ENCODE measurements around the gene PCDHB7.
"Not testable (repeated sequence)": the region's sequence is repeated elsewhere in the genome, so short reads cannot be mapped to it uniquely, and the experiment has no call there.

DNA sequence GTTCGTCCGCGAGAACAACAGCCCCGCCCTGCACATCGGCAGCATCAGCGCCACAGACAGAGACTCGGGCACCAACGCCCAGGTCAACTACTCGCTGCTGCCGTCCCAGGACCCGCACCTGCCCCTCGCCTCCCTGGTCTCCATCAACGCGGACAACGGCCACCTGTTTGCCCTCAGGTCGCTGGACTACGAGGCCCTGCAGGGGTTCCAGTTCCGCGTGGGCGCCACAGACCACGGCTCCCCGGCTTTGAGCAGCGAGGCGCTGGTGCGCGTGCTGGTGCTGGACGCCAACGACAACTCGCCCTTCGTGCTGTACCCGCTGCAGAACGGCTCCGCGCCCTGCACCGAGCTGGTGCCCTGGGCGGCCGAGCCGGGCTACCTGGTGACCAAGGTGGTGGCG, 37.8 kb downstream of the PCDHB7 start:
- TF ChIP-seq, protein P1, sequence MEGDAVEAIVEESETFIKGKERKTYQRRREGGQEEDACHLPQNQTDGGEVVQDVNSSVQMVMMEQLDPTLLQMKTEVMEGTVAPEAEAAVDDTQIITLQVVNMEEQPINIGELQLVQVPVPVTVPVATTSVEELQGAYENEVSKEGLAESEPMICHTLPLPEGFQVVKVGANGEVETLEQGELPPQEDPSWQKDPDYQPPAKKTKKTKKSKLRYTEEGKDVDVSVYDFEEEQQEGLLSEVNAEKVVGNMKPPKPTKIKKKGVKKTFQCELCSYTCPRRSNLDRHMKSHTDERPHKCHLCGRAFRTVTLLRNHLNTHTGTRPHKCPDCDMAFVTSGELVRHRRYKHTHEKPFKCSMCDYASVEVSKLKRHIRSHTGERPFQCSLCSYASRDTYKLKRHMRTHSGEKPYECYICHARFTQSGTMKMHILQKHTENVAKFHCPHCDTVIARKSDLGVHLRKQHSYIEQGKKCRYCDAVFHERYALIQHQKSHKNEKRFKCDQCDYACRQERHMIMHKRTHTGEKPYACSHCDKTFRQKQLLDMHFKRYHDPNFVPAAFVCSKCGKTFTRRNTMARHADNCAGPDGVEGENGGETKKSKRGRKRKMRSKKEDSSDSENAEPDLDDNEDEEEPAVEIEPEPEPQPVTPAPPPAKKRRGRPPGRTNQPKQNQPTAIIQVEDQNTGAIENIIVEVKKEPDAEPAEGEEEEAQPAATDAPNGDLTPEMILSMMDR (IDR thresholded peaks at IDR 0.05), result not testable (repeated sequence)
- TF ChIP-seq POLR2AphosphoS5 (IDR thresholded peaks at IDR 0.05), result not testable (repeated sequence)

Data from sigmoid colon (tissue), 4 donors.